ENCODE results near the gene ST3GAL3. TPM values are rescaled to one million over a fixed set of nuclear protein-coding genes. Genes with fewer than 3 reads are reported as not detected.

Gene ST3GAL3
- polyA plus RNA-seq, 1 of the 3 experiments (the other 2 are of a cell fraction) = 20.6 TPM

DNA sequence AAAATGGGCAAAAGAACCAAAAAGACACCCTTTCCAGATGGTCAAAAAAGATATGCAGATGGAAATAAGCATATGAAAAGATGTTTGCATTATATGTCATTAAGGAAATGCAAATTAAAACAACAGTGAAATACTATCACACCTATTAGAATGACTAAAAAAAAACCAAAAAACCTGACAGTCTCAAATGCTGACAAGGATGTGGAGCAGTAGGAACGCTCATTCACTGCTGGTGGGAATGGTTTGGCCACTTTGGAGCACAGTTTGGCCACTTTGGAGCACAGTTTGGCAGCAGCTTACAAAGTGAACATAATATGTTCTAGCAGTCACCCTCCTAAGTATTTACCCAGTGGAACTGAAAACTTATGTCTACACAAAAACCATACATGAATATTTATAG is 121.2 kb downstream of the ST3GAL3 start:
- WGBS (ENCODE audit: low lambda C conversion rate) = 92% methylated on average over 1 of the region's 1 CpG

DNA sequence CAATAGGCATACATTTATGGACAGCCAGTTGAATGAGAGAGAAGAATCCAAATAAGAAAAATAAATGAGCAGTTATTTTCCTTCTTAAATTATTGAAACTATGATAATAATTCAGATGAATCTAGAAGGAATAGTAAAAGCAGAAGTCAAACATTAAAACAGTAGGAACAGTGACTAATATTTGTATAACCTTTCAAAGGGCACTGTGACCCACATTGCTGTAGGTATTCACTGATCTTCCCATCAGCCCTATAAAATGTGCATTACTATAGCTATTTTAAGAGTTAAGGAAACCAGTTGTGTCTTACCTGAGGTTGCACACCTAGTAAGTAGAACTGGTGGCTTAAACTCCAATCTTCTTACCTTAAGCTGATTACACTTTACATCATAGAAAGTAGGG is 123.5 kb downstream of the ST3GAL3 start:
- TF ChIP-seq TCF12 (IDR thresholded peaks at IDR 0.05) (no peak), RXRA (IDR thresholded peaks at IDR 0.05; ENCODE audit: borderline replicate concordance, low read depth) (no peak), POLR2AphosphoS5 (IDR thresholded peaks at IDR 0.05; ENCODE audit: low read depth, low read length) (no peak), YY1 (IDR thresholded peaks at IDR 0.05; ENCODE audit: low read depth) (no peak), SIN3A (IDR thresholded peaks at IDR 0.05; ENCODE audit: borderline replicate concordance, low read depth, low read length) (no peak)
- TF ChIP-seq, protein P1, sequence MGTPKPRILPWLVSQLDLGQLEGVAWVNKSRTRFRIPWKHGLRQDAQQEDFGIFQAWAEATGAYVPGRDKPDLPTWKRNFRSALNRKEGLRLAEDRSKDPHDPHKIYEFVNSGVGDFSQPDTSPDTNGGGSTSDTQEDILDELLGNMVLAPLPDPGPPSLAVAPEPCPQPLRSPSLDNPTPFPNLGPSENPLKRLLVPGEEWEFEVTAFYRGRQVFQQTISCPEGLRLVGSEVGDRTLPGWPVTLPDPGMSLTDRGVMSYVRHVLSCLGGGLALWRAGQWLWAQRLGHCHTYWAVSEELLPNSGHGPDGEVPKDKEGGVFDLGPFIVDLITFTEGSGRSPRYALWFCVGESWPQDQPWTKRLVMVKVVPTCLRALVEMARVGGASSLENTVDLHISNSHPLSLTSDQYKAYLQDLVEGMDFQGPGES (IDR thresholded peaks at IDR 0.05; ENCODE audit: low read depth, low read length) = no peak
- H3K9me2 ChIP-seq = no peaks in the 10 kb centered on the region
- ChIA-PET CTCF (interaction anchor here (0.8 kb wide), 1 partner anchor 104 kb away, joined by 3 read pairs; no protein-coding TSS in a partner anchor), POLR2A (no interaction called here)
- no peak overlapping the region for H2AFZ ChIP-seq (ENCODE audit: low read depth)
- no peak overlapping the region for H3K4me3 ChIP-seq (ENCODE audit: low read depth in 2 of 2, low read length in 1 of 2)
- H3F3A ChIP-seq (replicated peaks; ENCODE audit: insufficient read depth) = peaks cover 7% of the 10 kb centered on the region
- no peaks in the 10 kb centered on the region for H3K79me2 ChIP-seq (ENCODE audit: insufficient read depth)
- H3K36me3 ChIP-seq (replicated peaks in 1 of 2; ENCODE audit: control insufficient read depth in 1 of 2, insufficient read depth in 2 of 2, low read length in 1 of 2) = peaks cover 0 to 21% of the 10 kb centered on the region in 2 experiments
- no peaks in the 10 kb centered on the region for H4K20me1 ChIP-seq (ENCODE audit: insufficient read depth)
- no peak overlapping the region for H3K27ac ChIP-seq (ENCODE audit: low read depth in 2 of 2, low read length in 1 of 2)
- no peak overlapping the region for H3K4me2 ChIP-seq
- no peaks in the 10 kb centered on the region for H3K9me3 ChIP-seq
- no peak overlapping the region for H3K9ac ChIP-seq
- H3K4me1 ChIP-seq (ENCODE audit: control insufficient read depth in 1 of 2, insufficient read depth in 2 of 2, low read depth in 1 of 2, low read length in 1 of 2) = peaks cover 15 to 16% of the 10 kb centered on the region in 2 experiments
- DNase-seq = no peak
- no peaks in the 10 kb centered on the region for H3K27me3 ChIP-seq (ENCODE audit: insufficient read depth)

More for the DNA sequence above, 121.2 kb downstream of the ST3GAL3 start:
- no peak for DNase-seq
- POLR2A ChIA-PET = no interaction called here
- Histone ChIP-seq H4K20me1 (ENCODE audit: insufficient read depth) (no peaks in the 10 kb centered on the region), H3K36me3 (replicated peaks in 1 of 2; ENCODE audit: control insufficient read depth in 1 of 2, insufficient read depth in 2 of 2, low read length in 1 of 2) (peaks cover 2 to 26% of the 10 kb centered on the region in 2 experiments), H3K27me3 (ENCODE audit: insufficient read depth) (no peaks in the 10 kb centered on the region), H3K4me2 (no peak overlapping the region), H3K4me3 (ENCODE audit: low read depth in 2 of 2, low read length in 1 of 2) (no peak overlapping the region), H3K9ac (no peak overlapping the region), H3F3A (replicated peaks; ENCODE audit: insufficient read depth) (no peaks in the 10 kb centered on the region), H3K79me2 (ENCODE audit: insufficient read depth) (no peaks in the 10 kb centered on the region), H2AFZ (ENCODE audit: low read depth) (no peak overlapping the region), H3K27ac (ENCODE audit: low read depth in 2 of 2, low read length in 1 of 2) (no peak overlapping the region), H3K9me3 (no peaks in the 10 kb centered on the region), H3K4me1 (ENCODE audit: control insufficient read depth in 1 of 2, insufficient read depth in 2 of 2, low read depth in 1 of 2, low read length in 1 of 2) (no peaks in the 10 kb centered on the region), H3K9me2 (no peaks in the 10 kb centered on the region)
- TF ChIP-seq JUND (IDR thresholded peaks at IDR 0.05) (no peak), RXRA (IDR thresholded peaks at IDR 0.05; ENCODE audit: borderline replicate concordance, low read depth) (no peak), RCOR1 (IDR thresholded peaks at IDR 0.05; ENCODE audit: low read length) (no peak), SIN3A (IDR thresholded peaks at IDR 0.05; ENCODE audit: borderline replicate concordance, low read depth, low read length) (no peak), POLR2AphosphoS5 (IDR thresholded peaks at IDR 0.05; ENCODE audit: low read depth, low read length) (no peak), FOXJ3 (CRISPR knock-in tag; IDR thresholded peaks at IDR 0.05) (no peak), MEF2A (IDR thresholded peaks at IDR 0.05; ENCODE audit: borderline replicate concordance, low read depth) (no peak), CHD2 (IDR thresholded peaks at IDR 0.05; ENCODE audit: low read length, partially characterized antibody) (no peak), TAF1 (IDR thresholded peaks at IDR 0.05; ENCODE audit: borderline replicate concordance, low read depth, low read length) (no peak)
- CTCF ChIA-PET = interaction anchor here (1.0 kb wide), 1 partner anchor 54 kb away, joined by 5 read pairs; no protein-coding TSS in a partner anchor

Measured in SK-N-SH (cell line).